ENCODE results near the gene ACOX2. TPM values are rescaled to one million over a fixed set of nuclear protein-coding genes. Genes with fewer than 3 reads are reported as not detected.

Gene ACOX2
- total RNA-seq, 2 donors from 2014 or later = 2.3 to 5.9 TPM

DNA sequence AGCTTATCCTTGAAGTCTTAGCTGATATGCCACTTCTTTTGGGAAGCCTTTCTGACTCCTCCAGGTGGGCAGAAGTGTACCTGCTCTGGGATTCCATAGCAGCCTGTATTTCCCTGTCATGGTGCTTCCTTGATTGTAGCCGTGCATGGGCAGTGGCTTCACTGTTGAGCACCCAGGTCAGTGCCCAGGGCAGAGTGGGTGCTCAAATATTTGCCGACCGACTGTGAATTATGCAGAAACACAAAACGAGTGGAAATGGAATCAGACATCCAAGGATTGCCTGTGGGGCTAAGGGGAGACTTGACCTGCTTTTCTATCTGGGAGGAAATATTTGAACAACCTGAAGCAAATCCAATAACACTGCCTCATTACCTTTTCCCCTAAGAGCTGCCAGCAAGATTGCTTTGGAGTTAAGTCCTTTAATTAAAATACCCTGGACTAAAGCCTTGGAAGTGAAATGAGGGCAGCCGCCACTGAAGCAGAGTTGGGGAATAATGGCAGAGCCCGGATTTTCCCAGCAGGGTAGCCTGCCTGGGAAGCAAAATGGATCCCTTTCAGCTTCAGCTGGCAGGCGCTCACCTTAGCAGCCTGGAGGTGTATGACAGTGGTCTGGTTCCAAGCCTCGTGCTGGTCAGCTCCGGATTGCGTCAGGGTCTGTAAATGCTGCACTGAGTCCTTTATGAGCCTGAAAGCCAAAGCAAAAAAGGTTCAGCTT is 14.9 kb downstream of the ACOX2 start:
- Histone ChIP-seq H3K27ac (no peak overlapping the region), H3K27me3 (no peaks in the 10 kb centered on the region), H3K4me1 (no peaks in the 10 kb centered on the region), H3K4me3 (no peak overlapping the region), H3K9me3 (no peaks in the 10 kb centered on the region), H3K36me3 (replicated peaks in 1 of 2; ENCODE audit: insufficient read depth in 1 of 2, low read depth in 2 of 2) (no peaks in the 10 kb centered on the region)
- TF ChIP-seq POLR2A (IDR thresholded peaks at IDR 0.05) (no peak), CTCF (IDR thresholded peaks at IDR 0.05) (no peak)
- DNase-seq (no peak), ATAC-seq (no peak)
- intact Hi-C loops (cut with DNase I) = no loop called here
- 67 to 75% methylated on average over 10 of the region's 10 CpGs for WGBS, 2 donors

DNA sequence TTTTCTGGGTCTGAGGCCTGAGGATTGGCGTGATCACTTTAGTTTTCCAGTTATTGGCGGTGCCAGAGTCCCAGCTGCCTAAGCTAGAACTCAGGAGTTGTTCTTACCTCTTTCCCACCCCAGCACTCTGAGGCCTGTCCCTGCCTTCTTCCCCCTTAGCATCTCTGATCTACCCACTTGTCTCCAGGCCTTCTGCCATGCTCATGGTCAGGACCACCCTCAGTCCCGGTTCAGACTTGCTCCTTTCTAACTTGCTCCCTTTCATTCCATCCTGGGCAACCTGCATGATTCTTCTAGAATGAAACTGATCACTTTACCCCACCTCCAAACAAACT is 15.7 kb downstream of the ACOX2 start:
- H3K27me3 ChIP-seq = no peaks in the 10 kb centered on the region
- no peak for ATAC-seq
- 88 to 89% methylated on average over 3 of the region's 3 CpGs for WGBS, 2 donors
- no peaks in the 10 kb centered on the region for H3K9me3 ChIP-seq
- H3K4me1 ChIP-seq = no peaks in the 10 kb centered on the region
- no peak for DNase-seq
- H3K4me3 ChIP-seq = no peak overlapping the region
- H3K27ac ChIP-seq = no peak overlapping the region
- intact Hi-C loops (cut with DNase I) = no loop called here
- TF ChIP-seq CTCF (IDR thresholded peaks at IDR 0.05) = no peak
- TF ChIP-seq POLR2A (IDR thresholded peaks at IDR 0.05) = no peak
- no peaks in the 10 kb centered on the region for H3K36me3 ChIP-seq (replicated peaks in 1 of 2; ENCODE audit: insufficient read depth in 1 of 2, low read depth in 2 of 2)

DNA sequence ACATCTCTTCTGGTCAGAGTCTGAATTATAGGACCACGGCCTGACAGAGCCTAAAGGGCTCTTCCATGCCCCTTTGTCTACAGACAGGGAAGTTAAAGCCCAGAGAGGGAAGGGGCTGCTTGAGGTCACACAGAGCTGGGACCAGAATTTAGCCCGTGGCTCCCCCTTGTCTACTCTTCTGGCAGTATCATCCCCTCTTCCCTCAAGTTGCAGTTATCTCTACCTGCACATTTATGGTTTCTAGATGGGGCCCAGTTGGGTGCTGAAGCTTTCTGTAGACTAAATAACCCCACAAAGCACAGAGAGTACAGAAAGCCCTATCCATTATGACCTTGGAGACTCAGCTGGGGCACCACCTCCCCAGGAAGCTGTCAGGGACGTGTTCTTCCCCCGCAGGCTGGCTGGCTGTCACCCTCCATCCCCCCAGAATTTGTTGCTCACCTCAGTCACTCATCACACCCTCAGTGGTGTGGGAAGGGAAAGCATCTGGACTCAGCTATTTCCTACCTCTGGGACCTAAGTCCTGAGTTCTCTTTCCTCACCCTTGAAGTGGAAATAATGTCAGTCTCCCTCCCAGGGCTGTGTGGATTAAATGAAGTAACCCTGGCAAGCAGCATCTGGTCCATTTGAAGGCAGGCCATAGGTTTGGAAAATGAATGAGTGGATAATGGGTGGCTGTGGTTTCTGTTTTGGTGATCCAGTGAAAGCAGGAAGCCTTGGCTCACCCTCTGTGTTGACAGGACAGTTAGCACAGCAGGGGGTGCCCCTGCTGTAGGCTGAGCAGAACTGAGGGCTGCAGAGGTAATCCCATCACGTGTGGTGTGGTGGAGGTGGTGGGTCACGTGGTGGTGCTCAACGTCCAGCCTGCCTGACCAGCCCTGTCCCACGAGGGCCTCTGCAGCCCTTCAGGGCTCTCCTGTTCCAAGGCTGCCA is 16.3 kb downstream of the ACOX2 start:
- ATAC-seq (no peak), DNase-seq (no peak)
- no peak for TF ChIP-seq CTCF (IDR thresholded peaks at IDR 0.05)
- no peak for TF ChIP-seq POLR2A (IDR thresholded peaks at IDR 0.05)
- no peaks in the 10 kb centered on the region for H3K4me1 ChIP-seq
- no peak overlapping the region for H3K27ac ChIP-seq
- intact Hi-C loops (cut with DNase I) = no loop called here
- no peaks in the 10 kb centered on the region for H3K9me3 ChIP-seq
- no peak overlapping the region for H3K4me3 ChIP-seq
- H3K36me3 ChIP-seq (replicated peaks in 1 of 2; ENCODE audit: insufficient read depth in 1 of 2, low read depth in 2 of 2) = no peaks in the 10 kb centered on the region
- no peaks in the 10 kb centered on the region for H3K27me3 ChIP-seq
- WGBS, 2 donors = 71% methylated on average over 8 of the region's 8 CpGs

GRCh38 chr3:58519668-58520402 is 17.2 kb downstream of the ACOX2 start:
- no peaks in the 10 kb centered on the region for H3K4me1 ChIP-seq
- H3K36me3 ChIP-seq (replicated peaks in 1 of 2; ENCODE audit: insufficient read depth in 1 of 2, low read depth in 2 of 2) = no peaks in the 10 kb centered on the region
- H3K27me3 ChIP-seq = no peaks in the 10 kb centered on the region
- 79 to 83% methylated on average over 6 of the region's 6 CpGs for WGBS, 2 donors
- no peak overlapping the region for H3K4me3 ChIP-seq
- ATAC-seq = no peak
- DNase-seq = no peak
- H3K27ac ChIP-seq = no peak overlapping the region
- no peaks in the 10 kb centered on the region for H3K9me3 ChIP-seq
- intact Hi-C loops (cut with DNase I) = no loop called here
- TF ChIP-seq POLR2A (IDR thresholded peaks at IDR 0.05) (no peak), CTCF (IDR thresholded peaks at IDR 0.05) (no peak)

Measured in body of pancreas (tissue), 4 donors.